OCI-LY1 (cell line): ENCODE data around the gene MAZ.

ENCODE experiments used
- H2AFZ ChIP-seq: fragments of 200-600 bp; sonication (generic), shearing (Covaris generic); 2 replicates; pipeline ENCODE4 v1.6.0; 2014; ENCODE audit warnings: antibody characterized with exemption, mild to moderate bottlenecking, low read length
- H3F3A ChIP-seq: fragments of 200-600 bp; sonication (generic), shearing (Covaris generic); 2 replicates; pipeline ENCODE4 v1.6.0; 2014; ENCODE audit warnings: mild to moderate bottlenecking, antibody characterized with exemption, low read length, moderate library complexity; ENCODE audit not compliant: insufficient read depth
- H3K27ac ChIP-seq: fragments of 200-600 bp; sonication (generic); 2 replicates; pipeline ENCODE4 v1.5.1; 2014; ENCODE audit warnings: low read length, mixed run types, mild to moderate bottlenecking, low read depth; ENCODE audit not compliant: poor library complexity, severe bottlenecking
- H3K27me3 ChIP-seq: fragments of 200-600 bp; sonication (generic); 2 replicates; pipeline ENCODE4 v1.6.0; 2014; ENCODE audit warnings: antibody characterized with exemption, mild to moderate bottlenecking, low read length, moderate library complexity; ENCODE audit not compliant: insufficient read depth
- H3K36me3 ChIP-seq: fragments of 200-600 bp; sonication (generic); 2 replicates; pipeline ENCODE4 v1.6.1; 2014; ENCODE audit warnings: mild to moderate bottlenecking, antibody characterized with exemption, low read length, moderate library complexity, mixed read lengths; ENCODE audit not compliant: insufficient read depth
- H3K4me1 ChIP-seq: fragments of 200-600 bp; sonication (generic); 2 replicates; pipeline ENCODE4 v1.5.1; 2014; ENCODE audit warnings: mild to moderate bottlenecking, low read length, moderate library complexity; ENCODE audit not compliant: insufficient read depth, severe bottlenecking
- H3K4me2 ChIP-seq: fragments of 200-600 bp; sonication (generic), shearing (Covaris generic); 2 replicates; pipeline ENCODE4 v1.6.1; 2014; ENCODE audit warnings: low read length
- H3K4me3 ChIP-seq: fragments of 200-600 bp; sonication (generic); 2 replicates; pipeline ENCODE4 v1.5.1; 2014; ENCODE audit warnings: low read length, low read depth, mild to moderate bottlenecking, mixed read lengths; ENCODE audit not compliant: poor library complexity, severe bottlenecking
- H3K79me2 ChIP-seq: fragments of 200-600 bp; shearing (Covaris generic); 2 replicates; pipeline ENCODE4 v1.6.1; 2016; ENCODE audit warnings: mixed run types, low read length, mixed read lengths; ENCODE audit not compliant: insufficient read depth
- H3K9ac ChIP-seq: fragments of 200-600 bp; sonication (generic), shearing (Covaris generic); 2 replicates; pipeline ENCODE4 v1.6.1; 2014; ENCODE audit warnings: mild to moderate bottlenecking, low read length, mixed read lengths
- H3K9me2 ChIP-seq: fragments of 200-600 bp; sonication (generic), shearing (Covaris generic); 2 replicates; pipeline ENCODE4 v1.6.1; 2014; ENCODE audit warnings: low read depth, mild to moderate bottlenecking, low read length, mixed read lengths
- H3K9me3 ChIP-seq: fragments of 200-600 bp; shearing (Covaris generic); 2 replicates; pipeline ENCODE4 v1.6.1; 2014; ENCODE audit warnings: low read length, mixed read lengths
- H4K20me1 ChIP-seq: fragments of 200-600 bp; sonication (generic), shearing (Covaris generic); 2 replicates; pipeline ENCODE4 v1.6.0; 2016; ENCODE audit warnings: mild to moderate bottlenecking, low read length; ENCODE audit not compliant: insufficient read depth
- EZH2 ChIP-seq: fragments of 200-600 bp; sonication (generic), shearing (Covaris generic); IDR thresholded peaks from 2 replicates; pipeline ENCODE4 v1.8.0; 2017; ENCODE audit warnings: borderline replicate concordance, mixed run types, mild to moderate bottlenecking, antibody characterized with exemption, low read length, moderate library complexity, mixed read lengths
- TF ChIP-seq, protein P1 (sequence below): fragments of 200-600 bp; sonication (generic), shearing (Covaris generic); IDR thresholded peaks from 2 replicates; pipeline ENCODE4 v1.5.1; 2017; ENCODE audit warnings: mild to moderate bottlenecking, antibody characterized with exemption, low read length, moderate library complexity, mixed read lengths

The MAZ gene

DNA sequence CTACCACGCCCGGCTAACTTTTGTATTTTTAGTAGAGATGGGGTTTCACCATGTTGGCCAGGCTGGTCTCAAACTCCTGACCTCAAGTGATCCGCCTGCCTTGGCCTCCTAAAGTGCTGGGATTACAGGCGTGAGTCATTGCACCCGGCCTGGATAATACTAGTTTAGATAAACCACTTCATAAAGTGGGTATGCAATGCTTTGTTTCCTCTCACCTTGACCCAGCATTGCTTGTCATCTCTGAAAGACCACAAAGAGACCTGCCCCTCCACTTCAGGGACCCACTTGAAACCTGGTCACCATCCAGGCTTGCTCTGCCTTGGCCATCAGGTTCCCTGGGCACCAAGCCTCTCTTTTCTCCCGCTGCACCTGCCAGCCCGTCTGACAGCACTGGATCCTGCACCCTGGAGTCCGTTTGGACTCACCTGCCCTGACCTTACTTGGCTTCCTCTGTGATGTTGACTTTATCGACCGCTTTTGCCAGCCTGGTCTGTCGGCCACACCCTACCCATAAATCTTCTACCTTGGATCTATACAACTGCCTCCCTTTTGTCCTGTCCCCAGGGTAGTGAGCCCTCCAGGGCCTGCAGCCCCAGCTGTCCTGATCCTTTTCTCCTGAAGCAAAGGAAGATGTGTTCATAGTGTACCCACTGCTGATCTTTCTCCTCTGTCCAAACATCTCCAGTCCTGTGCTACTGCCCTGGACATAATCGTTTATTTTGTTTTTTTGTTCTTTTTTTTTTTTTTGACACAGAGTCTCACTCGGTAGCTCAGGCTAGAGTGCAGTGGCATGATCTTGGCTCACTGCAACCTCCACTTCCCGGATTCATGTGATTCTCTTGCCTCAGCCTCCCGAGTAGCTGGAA is 40.9 kb upstream of the MAZ start:
- Histone ChIP-seq H3K27me3 (no peaks in the 10 kb centered on the region), H3K9ac (no peak overlapping the region), H3K4me1 (no peaks in the 10 kb centered on the region), H3K9me2 (no peaks in the 10 kb centered on the region), H3K79me2 (no peaks in the 10 kb centered on the region), H3K4me3 (no peak overlapping the region), H3K27ac (no peak overlapping the region), H4K20me1 (no peaks in the 10 kb centered on the region), H3K36me3 (no peaks in the 10 kb centered on the region), H3K9me3 (no peaks in the 10 kb centered on the region), H2AFZ (no peak overlapping the region), H3K4me2 (no peak overlapping the region), H3F3A (no peaks in the 10 kb centered on the region)
- TF ChIP-seq EZH2, result no peak
- TF ChIP-seq, protein P1, sequence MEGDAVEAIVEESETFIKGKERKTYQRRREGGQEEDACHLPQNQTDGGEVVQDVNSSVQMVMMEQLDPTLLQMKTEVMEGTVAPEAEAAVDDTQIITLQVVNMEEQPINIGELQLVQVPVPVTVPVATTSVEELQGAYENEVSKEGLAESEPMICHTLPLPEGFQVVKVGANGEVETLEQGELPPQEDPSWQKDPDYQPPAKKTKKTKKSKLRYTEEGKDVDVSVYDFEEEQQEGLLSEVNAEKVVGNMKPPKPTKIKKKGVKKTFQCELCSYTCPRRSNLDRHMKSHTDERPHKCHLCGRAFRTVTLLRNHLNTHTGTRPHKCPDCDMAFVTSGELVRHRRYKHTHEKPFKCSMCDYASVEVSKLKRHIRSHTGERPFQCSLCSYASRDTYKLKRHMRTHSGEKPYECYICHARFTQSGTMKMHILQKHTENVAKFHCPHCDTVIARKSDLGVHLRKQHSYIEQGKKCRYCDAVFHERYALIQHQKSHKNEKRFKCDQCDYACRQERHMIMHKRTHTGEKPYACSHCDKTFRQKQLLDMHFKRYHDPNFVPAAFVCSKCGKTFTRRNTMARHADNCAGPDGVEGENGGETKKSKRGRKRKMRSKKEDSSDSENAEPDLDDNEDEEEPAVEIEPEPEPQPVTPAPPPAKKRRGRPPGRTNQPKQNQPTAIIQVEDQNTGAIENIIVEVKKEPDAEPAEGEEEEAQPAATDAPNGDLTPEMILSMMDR, result no peak

DNA sequence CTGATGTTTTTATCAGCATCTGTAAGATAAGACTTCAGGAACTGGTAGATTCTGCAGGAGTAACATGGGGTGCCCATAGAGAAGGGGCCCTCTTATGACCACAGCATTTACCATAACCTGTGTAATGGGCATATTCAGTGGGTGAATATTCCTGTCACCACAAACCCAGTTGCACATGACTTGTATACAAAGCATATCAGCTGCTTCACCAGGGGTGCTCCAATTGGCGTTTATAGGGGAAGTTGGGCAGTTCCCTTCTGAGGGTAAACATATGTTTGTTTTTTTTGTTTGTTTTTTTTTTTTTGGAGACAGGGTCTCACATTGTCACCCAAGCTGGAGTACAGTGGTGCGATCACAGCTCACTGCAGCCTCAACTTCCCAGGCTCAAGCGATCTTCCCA is 39.8 kb upstream of the MAZ start:
- no peaks in the 10 kb centered on the region for H3K9me2 ChIP-seq
- H3K9me3 ChIP-seq, result no peaks in the 10 kb centered on the region
- no peaks in the 10 kb centered on the region for H3K36me3 ChIP-seq
- no peaks in the 10 kb centered on the region for H4K20me1 ChIP-seq
- no peak overlapping the region for H2AFZ ChIP-seq
- H3K27me3 ChIP-seq, result no peaks in the 10 kb centered on the region
- H3K27ac ChIP-seq, result no peak overlapping the region
- H3K4me2 ChIP-seq, result no peak overlapping the region
- no peaks in the 10 kb centered on the region for H3F3A ChIP-seq
- H3K79me2 ChIP-seq, result no peaks in the 10 kb centered on the region
- H3K9ac ChIP-seq, result no peak overlapping the region
- no peaks in the 10 kb centered on the region for H3K4me1 ChIP-seq
- no peak overlapping the region for H3K4me3 ChIP-seq
- no peak for TF ChIP-seq EZH2
- TF ChIP-seq, protein P1, result no peak

DNA sequence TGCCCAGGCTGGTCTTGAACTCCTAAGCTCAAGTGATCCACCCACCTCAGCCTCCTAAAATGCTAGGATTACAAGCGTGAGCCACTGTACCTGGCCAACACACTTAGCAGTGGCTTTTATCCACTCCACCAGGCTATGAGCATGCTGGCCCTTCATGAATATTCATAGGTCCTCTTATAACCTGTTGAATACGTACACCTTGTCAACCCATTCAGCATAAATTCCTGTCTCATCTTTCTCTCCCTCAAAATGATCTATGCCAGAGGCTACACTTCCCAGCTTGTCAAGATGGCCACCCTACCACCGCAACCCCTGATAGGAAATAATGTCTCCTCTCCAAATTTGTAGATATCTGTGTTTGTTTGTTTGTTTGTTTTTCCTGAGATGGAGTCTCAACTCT is 39.3 kb upstream of the MAZ start:
- Histone ChIP-seq H3K27ac (no peak overlapping the region), H3F3A (no peaks in the 10 kb centered on the region), H4K20me1 (no peaks in the 10 kb centered on the region), H3K9me2 (no peaks in the 10 kb centered on the region), H3K4me2 (no peak overlapping the region), H2AFZ (no peak overlapping the region), H3K9me3 (no peaks in the 10 kb centered on the region), H3K79me2 (no peaks in the 10 kb centered on the region), H3K4me1 (no peaks in the 10 kb centered on the region), H3K27me3 (no peaks in the 10 kb centered on the region), H3K36me3 (no peaks in the 10 kb centered on the region), H3K9ac (no peak overlapping the region), H3K4me3 (no peak overlapping the region)
- TF ChIP-seq, protein P1, result no peak
- no peak for TF ChIP-seq EZH2
